ENCODE measurements around the gene DAAM2.

Gene DAAM2

GRCh38 chr6:39791850-39792539, at the start of gene DAAM2:
DAAM2 (plus strand) TSS chr6:39792376; CDS start chr6:39856303, 63,927 bp downstream.
- peak; percentile 62 for DNase-seq

GRCh38 chr6:39746795-39747194, 45.4 kb upstream of the DAAM2 start:
- no peak for DNase-seq

GRCh38 chr6:39752835-39753724, 39.1 kb upstream of the DAAM2 start:
- no peak for DNase-seq

GRCh38 chr6:39753725-39754045, 38.5 kb upstream of the DAAM2 start:
- DNase-seq = no peak

- DNase-seq = no peak
Observed at GRCh38 chr6:39754514-39755115, 37.6 kb upstream of the DAAM2 start.

- no peak for DNase-seq
Observed at GRCh38 chr6:39755231-39755630, 36.9 kb upstream of the DAAM2 start.

- no peak for DNase-seq
Observed at GRCh38 chr6:39756582-39756981, 35.6 kb upstream of the DAAM2 start.

- no peak for DNase-seq
Observed at GRCh38 chr6:39758905-39759605, 33.1 kb upstream of the DAAM2 start.

- DNase-seq = no peak
Observed at GRCh38 chr6:39760226-39760952, 31.8 kb upstream of the DAAM2 start.

- DNase-seq = no peak
Observed at GRCh38 chr6:39765508-39766065, 26.6 kb upstream of the DAAM2 start.

- DNase-seq = no peak
Observed at GRCh38 chr6:39769012-39769411, 23.2 kb upstream of the DAAM2 start.

GRCh38 chr6:39770446-39770845, 21.7 kb upstream of the DAAM2 start:
- DNase-seq = no peak

- no peak for DNase-seq
Observed at GRCh38 chr6:39772559-39773273, 19.5 kb upstream of the DAAM2 start.

- no peak for DNase-seq
Observed at GRCh38 chr6:39773782-39774181, 18.4 kb upstream of the DAAM2 start.

- no peak for DNase-seq
Observed at GRCh38 chr6:39776581-39776980, 15.6 kb upstream of the DAAM2 start.

- no peak for DNase-seq
Observed at GRCh38 chr6:39777218-39777617, 15.0 kb upstream of the DAAM2 start.

GRCh38 chr6:39777661-39778060, 14.5 kb upstream of the DAAM2 start:
- no peak for DNase-seq

GRCh38 chr6:39778581-39779255, 13.5 kb upstream of the DAAM2 start:
- no peak for DNase-seq

- DNase-seq = no peak
Observed at GRCh38 chr6:39785281-39785680, 6.9 kb upstream of the DAAM2 start.

- DNase-seq = no peak
Observed at GRCh38 chr6:39786649-39787048, 5.5 kb upstream of the DAAM2 start.

GRCh38 chr6:39787322-39787721, 4.9 kb upstream of the DAAM2 start:
- no peak for DNase-seq
